ENCODE measurements around the gene SART3. TPM values are rescaled to one million over a fixed set of nuclear protein-coding genes. Genes with fewer than 3 reads are reported as not detected.
"Not testable (repeated sequence)": the region's sequence is repeated elsewhere in the genome, so short reads cannot be mapped to it uniquely, and the experiment has no call there.

The SART3 gene
- total RNA-seq, 6 experiments from 2014 or later, result 33.8 to 36.3 (median 34.8) TPM

DNA sequence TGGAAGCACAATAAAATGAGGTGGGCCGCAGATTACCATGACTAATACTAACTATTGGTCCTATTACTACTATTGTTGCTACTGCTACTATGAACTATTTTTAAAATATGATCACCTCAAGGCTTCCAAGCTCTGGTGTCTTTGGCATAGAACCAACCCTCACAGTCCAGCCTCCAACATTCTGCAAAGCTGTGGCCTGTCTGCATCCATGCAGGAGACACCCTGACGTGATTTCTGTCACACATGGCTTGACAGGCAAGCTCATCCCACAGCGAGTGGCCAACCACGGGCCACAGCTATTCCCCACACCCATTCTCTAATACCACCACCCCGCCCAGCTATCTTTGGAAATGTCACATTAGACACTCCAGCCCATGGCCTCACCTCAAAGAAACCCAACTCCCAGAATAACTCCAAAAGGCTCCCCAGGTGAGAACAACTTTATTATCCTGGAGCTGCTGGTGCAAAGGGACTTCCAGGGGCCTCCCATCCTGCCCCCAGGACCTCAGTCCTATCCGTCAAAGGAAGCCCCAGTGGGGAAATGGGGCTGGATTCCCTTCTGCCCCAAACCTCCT is 15.8 kb upstream of the SART3 start:
- no peak for TF ChIP-seq CTCF (IDR thresholded peaks at IDR 0.05)
- Mint-ChIP-seq H3K27ac (no peak overlapping the region), H3K9me3 (no peaks in the 10 kb centered on the region), H3K4me3 (no peak overlapping the region), H3K4me1 (ENCODE audit: low read depth) (peaks cover 26% of the 10 kb centered on the region), H3K27me3 (ENCODE audit: insufficient read depth) (peaks cover 5% of the 10 kb centered on the region; the same call in 1 of the 2 replicates), H3K36me3 (ENCODE audit: low read depth) (no peaks in the 10 kb centered on the region)
- DNase-seq, result no peak

DNA sequence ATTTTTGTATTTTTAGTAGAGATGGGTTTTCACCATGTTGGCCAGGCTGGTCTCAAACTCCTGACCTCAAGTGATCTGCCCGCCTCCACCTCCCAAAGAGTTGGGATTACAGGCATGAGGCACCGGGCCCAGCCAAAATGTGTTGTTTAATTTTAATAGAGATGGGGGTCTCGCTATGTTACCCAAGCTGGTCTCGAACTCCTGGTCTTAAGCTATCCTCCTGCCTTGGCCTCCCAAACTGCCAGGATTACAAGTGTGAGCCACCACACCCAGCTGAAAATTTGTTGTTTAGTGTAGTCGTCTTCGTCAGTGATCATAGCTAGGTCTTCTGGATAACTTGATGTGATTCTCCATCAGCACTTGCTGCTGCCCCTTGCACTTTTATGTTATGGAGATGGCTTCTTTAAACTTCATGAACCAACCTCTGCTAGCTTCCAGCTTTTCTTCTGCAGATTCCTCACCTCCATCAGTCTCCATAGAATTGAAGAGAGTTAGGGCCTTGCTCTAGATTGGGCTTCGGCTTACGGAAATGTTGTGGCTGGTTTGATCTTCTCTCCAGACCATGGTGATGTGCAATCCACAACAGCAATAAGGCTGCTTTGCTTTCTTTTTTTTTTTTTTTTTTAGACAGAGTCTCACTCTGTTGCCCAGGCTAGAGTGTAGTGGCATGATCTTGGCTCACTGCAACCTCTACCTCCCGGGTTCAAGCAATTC is 14.4 kb upstream of the SART3 start:
- H3K27me3 Mint-ChIP-seq (ENCODE audit: insufficient read depth), result peaks cover 5% of the 10 kb centered on the region; the same call in 1 of the 2 replicates
- no peak overlapping the region for H3K4me3 Mint-ChIP-seq
- no peak for DNase-seq
- H3K27ac Mint-ChIP-seq, result no peak overlapping the region
- H3K36me3 Mint-ChIP-seq (ENCODE audit: low read depth), result no peaks in the 10 kb centered on the region
- H3K4me1 Mint-ChIP-seq (ENCODE audit: low read depth), result peaks cover 21% of the 10 kb centered on the region
- no peaks in the 10 kb centered on the region for H3K9me3 Mint-ChIP-seq
- TF ChIP-seq CTCF (IDR thresholded peaks at IDR 0.05), result no peak

DNA sequence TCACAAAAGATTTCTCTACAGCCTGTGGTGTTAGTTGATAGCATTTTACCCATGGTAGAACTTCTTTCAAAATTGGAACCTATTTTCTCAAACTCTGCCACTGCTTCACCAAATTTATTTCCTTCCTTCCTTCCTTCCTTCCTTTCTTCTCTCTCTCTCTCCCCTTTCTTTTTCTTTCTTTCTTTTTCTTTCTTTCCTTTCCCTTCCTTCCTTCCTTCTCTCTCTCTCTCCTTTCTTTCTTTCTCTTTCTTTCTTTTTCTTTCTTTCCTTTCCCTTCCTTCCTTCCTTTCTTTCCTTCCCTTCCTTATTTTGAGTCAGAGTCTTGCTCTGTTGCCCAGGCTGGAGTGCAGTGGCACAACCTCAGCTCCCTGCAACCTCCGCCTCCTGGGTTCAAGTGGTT is 13.3 kb upstream of the SART3 start:
- H3K27ac Mint-ChIP-seq; H3K36me3 Mint-ChIP-seq (ENCODE audit: low read depth); H3K4me3 Mint-ChIP-seq; DNase-seq; H3K9me3 Mint-ChIP-seq; H3K27me3 Mint-ChIP-seq (ENCODE audit: insufficient read depth): not testable (repeated sequence)
- peaks cover 18% of the 10 kb centered on the region for H3K4me1 Mint-ChIP-seq (ENCODE audit: low read depth)

DNA sequence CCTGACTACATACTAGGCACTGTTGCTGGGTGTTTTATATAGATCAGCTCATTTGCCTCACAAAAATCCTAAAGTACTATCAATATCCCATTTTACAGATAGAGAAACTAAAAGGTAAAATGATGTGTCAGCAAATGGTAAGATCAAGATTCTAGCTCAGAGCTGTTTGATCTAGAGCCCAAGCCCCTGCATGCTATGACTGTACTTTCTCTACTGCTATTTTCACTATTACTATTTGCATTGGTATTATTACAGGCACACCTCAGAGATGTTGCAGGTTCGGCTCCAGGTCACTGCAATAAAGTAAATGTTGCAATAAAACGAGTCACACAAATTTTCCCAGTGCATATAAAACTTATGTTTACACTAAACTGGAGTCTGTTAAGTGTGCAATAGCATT is 12.3 kb upstream of the SART3 start:
- Mint-ChIP-seq H3K4me1 (ENCODE audit: low read depth) (peaks cover 9% of the 10 kb centered on the region; the same call in 1 of the 2 replicates), H3K27ac (no peak overlapping the region)
- no peak for TF ChIP-seq CTCF (IDR thresholded peaks at IDR 0.05)

DNA sequence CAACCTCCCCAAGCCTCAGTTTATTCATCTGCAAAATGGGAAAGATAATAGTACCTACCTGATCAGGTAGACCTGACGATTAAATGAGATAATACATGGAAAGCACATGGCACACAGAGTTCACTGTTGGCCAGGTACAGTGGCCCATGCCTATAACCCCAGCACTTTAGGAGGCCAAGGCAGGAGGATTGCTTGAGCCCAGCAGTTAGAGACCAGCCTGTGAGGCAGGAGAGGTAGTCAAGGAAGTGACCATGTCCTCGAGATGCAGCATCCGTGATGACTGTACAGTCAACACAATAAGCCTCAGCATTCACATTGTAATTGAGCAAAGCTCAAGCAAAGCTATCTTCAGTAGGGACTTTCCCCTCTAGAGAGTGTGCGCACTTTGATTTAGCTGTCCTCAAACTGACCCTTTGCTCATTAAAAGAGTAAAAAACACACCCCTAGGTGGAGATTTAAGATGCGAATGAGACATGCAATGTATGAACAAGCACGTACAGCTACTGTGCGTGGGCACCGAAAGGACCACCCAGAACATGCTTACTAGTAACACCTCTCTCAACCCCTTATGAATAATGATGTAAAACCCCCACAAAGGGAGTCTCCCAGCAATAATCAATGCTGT is 11.3 kb upstream of the SART3 start:
- DNase-seq, result no peak
- Mint-ChIP-seq H3K4me1 (ENCODE audit: low read depth) (peaks cover 15% of the 10 kb centered on the region), H3K9me3 (no peaks in the 10 kb centered on the region), H3K4me3 (no peak overlapping the region), H3K36me3 (ENCODE audit: low read depth) (peaks cover 6% of the 10 kb centered on the region; the same call in 1 of the 2 replicates), H3K27ac (no peak overlapping the region), H3K27me3 (ENCODE audit: insufficient read depth) (peaks cover 5% of the 10 kb centered on the region; the same call in 1 of the 2 replicates)
- TF ChIP-seq CTCF (IDR thresholded peaks at IDR 0.05), result no peak

More for the DNA sequence above, 12.3 kb upstream of the SART3 start:
- DNase-seq, result no peak
- Mint-ChIP-seq H3K4me3 (no peak overlapping the region), H3K36me3 (ENCODE audit: low read depth) (peaks cover 6% of the 10 kb centered on the region; the same call in 1 of the 2 replicates), H3K9me3 (no peaks in the 10 kb centered on the region), H3K27me3 (ENCODE audit: insufficient read depth) (peaks cover 5% of the 10 kb centered on the region; the same call in 1 of the 2 replicates)
